ENCODE data around the gene PIK3CB.

Gene PIK3CB

GRCh38 chr3:138646008-138646407, 188.7 kb downstream of the PIK3CB start:
- no peaks in the 10 kb centered on the region for H3K27me3 ChIP-seq (ENCODE audit: low read length)
- TF ChIP-seq EZH2phosphoT487 (conservative IDR thresholded peaks at IDR 0.05; ENCODE audit: low read length) = no peak
- TF ChIP-seq CTCF (IDR thresholded peaks at IDR 0.05; ENCODE audit: insufficient read depth, low read length, poor library complexity, severe bottlenecking) = no peak
- no peak overlapping the region for H3K9ac ChIP-seq (ENCODE audit: low read length)
- no peaks in the 10 kb centered on the region for H4K20me1 ChIP-seq (ENCODE audit: low read depth, low read length)
- no peak overlapping the region for H2AFZ ChIP-seq (ENCODE audit: low read depth, low read length, severe bottlenecking)
- no peak overlapping the region for H3K4me3 ChIP-seq (ENCODE audit: insufficient read depth, low read length, poor library complexity, severe bottlenecking)
- no peaks in the 10 kb centered on the region for H3K9me3 ChIP-seq (ENCODE audit: insufficient read depth, low read length)
- H3K4me2 ChIP-seq (ENCODE audit: low read depth, low read length, poor library complexity, severe bottlenecking) = no peak overlapping the region
- H3K79me2 ChIP-seq (ENCODE audit: insufficient read depth, low read length) = no peaks in the 10 kb centered on the region
- H3K27ac ChIP-seq (ENCODE audit: low read depth, low read length) = no peak overlapping the region
- H3K9me2 ChIP-seq (replicated peaks; ENCODE audit: insufficient read depth, low read length) = no peaks in the 10 kb centered on the region
- 0 out of 2 replicates have a peak, but pooled peaks cover 9% of the 10 kb centered on the region for H3K36me3 ChIP-seq (ENCODE audit: low read length)
- H3F3A ChIP-seq (ENCODE audit: insufficient read depth) = no peaks in the 10 kb centered on the region

GRCh38 chr3:138642927-138643253, 191.8 kb downstream of the PIK3CB start:
- H3K9ac ChIP-seq (ENCODE audit: low read length) = no peak overlapping the region
- no peaks in the 10 kb centered on the region for H3K9me3 ChIP-seq (ENCODE audit: insufficient read depth, low read length)
- H3K27me3 ChIP-seq (ENCODE audit: low read length) = no peaks in the 10 kb centered on the region
- H3K4me3 ChIP-seq (ENCODE audit: insufficient read depth, low read length, poor library complexity, severe bottlenecking) = no peak overlapping the region
- no peak overlapping the region for H3K27ac ChIP-seq (ENCODE audit: low read depth, low read length)
- no peaks in the 10 kb centered on the region for H3K9me2 ChIP-seq (replicated peaks; ENCODE audit: insufficient read depth, low read length)
- no peaks in the 10 kb centered on the region for H3F3A ChIP-seq (ENCODE audit: insufficient read depth)
- no peaks in the 10 kb centered on the region for H4K20me1 ChIP-seq (ENCODE audit: low read depth, low read length)
- H2AFZ ChIP-seq (ENCODE audit: low read depth, low read length, severe bottlenecking) = no peak overlapping the region
- no peak overlapping the region for H3K4me2 ChIP-seq (ENCODE audit: low read depth, low read length, poor library complexity, severe bottlenecking)
- H3K79me2 ChIP-seq (ENCODE audit: insufficient read depth, low read length) = no peaks in the 10 kb centered on the region
- TF ChIP-seq CTCF (IDR thresholded peaks at IDR 0.05; ENCODE audit: insufficient read depth, low read length, poor library complexity, severe bottlenecking) (no peak), EZH2phosphoT487 (conservative IDR thresholded peaks at IDR 0.05; ENCODE audit: low read length) (no peak)
- no peaks in the 10 kb centered on the region for H3K36me3 ChIP-seq (ENCODE audit: low read length)

DNA sequence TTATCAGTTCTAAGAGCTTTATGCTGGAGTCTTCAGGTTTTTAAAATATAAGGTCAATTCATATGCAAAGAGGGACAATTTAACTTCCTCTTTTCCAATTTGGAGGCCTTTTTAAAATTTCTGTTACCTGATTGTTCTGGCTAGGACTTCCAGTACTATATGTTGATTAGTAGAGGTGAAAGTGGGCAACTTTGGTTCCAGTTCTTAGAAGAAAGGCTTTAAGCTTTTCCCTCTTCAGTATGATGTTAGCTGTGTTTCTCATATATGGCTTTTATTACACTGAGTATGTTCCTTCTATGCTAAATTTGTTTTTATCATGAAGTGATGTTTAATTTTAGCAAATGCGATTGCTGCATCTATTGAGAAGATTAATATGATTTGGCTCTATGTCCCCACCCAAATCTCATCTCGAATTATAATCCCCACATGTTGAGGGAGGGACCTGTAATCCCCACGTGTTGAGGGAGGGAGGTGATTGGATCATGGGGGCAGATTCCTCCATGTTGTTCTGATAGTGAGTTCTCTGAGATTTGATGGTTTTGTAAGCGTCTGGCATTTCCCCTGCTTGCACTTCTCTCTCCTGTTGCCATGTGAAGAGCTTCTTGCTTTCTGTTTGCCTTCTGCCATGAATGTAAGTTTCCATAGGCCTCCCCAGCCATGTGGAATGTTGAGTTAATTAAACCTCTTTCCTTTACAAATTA, 192.4 kb downstream of the PIK3CB start:
- Histone ChIP-seq H3K9ac (ENCODE audit: low read length) (no peak overlapping the region), H3K27ac (ENCODE audit: low read depth, low read length) (no peak overlapping the region), H3K9me3 (ENCODE audit: insufficient read depth, low read length) (no peaks in the 10 kb centered on the region), H3K4me2 (ENCODE audit: low read depth, low read length, poor library complexity, severe bottlenecking) (no peak overlapping the region), H3K79me2 (ENCODE audit: insufficient read depth, low read length) (no peaks in the 10 kb centered on the region), H3K27me3 (ENCODE audit: low read length) (no peaks in the 10 kb centered on the region), H3K36me3 (ENCODE audit: low read length) (no peaks in the 10 kb centered on the region), H2AFZ (ENCODE audit: low read depth, low read length, severe bottlenecking) (no peak overlapping the region), H4K20me1 (ENCODE audit: low read depth, low read length) (no peaks in the 10 kb centered on the region), H3F3A (ENCODE audit: insufficient read depth) (no peaks in the 10 kb centered on the region), H3K9me2 (replicated peaks; ENCODE audit: insufficient read depth, low read length) (no peaks in the 10 kb centered on the region), H3K4me3 (ENCODE audit: insufficient read depth, low read length, poor library complexity, severe bottlenecking) (no peak overlapping the region)
- TF ChIP-seq CTCF (IDR thresholded peaks at IDR 0.05; ENCODE audit: insufficient read depth, low read length, poor library complexity, severe bottlenecking) (no peak), EZH2phosphoT487 (conservative IDR thresholded peaks at IDR 0.05; ENCODE audit: low read length) (no peak)
